Measurements from ENCODE around the gene PBX1.

PBX1 gene

DNA sequence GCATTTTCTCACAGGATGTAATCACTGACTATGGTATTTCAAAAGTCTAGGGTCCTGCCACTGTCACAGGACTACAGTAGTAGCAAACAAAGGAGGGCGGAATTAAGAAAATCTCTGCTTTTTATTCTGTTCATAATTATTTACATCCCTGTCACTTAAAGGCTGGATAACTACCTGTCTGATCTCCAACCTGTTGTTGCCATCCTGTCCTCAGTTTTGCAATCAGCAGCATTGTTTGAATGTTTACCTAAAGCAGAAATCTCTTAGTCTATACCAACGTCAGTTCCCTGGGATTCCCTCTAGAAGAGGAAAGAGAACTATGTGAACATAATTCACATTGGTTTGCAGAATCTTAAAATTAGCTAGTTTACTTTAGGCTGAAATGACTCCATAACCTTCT lies 218.5 kb downstream of the PBX1 start:
- Histone ChIP-seq H3K4me3 (ENCODE audit: low read depth, low read length) (no peak overlapping the region), H3K9me3 (ENCODE audit: control insufficient read depth, insufficient read depth, low read depth, low read length) (no peaks in the 10 kb centered on the region), H3K36me3 (ENCODE audit: control insufficient read depth in 2 of 2, insufficient read depth in 1 of 2, low read length in 2 of 2) (no peaks in the 10 kb centered on the region), H3K4me1 (ENCODE audit: control insufficient read depth, insufficient read depth, low read length) (peaks cover 10% of the 10 kb centered on the region), H3K27ac (ENCODE audit: extremely low read depth, low read depth, low read length) (no peak overlapping the region)
- ChIA-PET POLR2A (no interaction called here), CTCF (interaction anchor here (1.1 kb wide), 1 partner anchor 10 kb away, joined by 8 read pairs; no protein-coding TSS in a partner anchor)
- peak; percentile 90 for TF ChIP-seq SCRT2 (tag by site-specific recombination; IDR thresholded peaks at IDR 0.05)
- no peak for TF ChIP-seq ZSCAN16 (tag by site-specific recombination; IDR thresholded peaks at IDR 0.05)
- 0 out of 2 replicates have a peak, but pooled peaks have one; percentile 26 for TF ChIP-seq SCRT1 (tag by site-specific recombination; IDR thresholded peaks at IDR 0.05; ENCODE audit: borderline replicate concordance)

DNA sequence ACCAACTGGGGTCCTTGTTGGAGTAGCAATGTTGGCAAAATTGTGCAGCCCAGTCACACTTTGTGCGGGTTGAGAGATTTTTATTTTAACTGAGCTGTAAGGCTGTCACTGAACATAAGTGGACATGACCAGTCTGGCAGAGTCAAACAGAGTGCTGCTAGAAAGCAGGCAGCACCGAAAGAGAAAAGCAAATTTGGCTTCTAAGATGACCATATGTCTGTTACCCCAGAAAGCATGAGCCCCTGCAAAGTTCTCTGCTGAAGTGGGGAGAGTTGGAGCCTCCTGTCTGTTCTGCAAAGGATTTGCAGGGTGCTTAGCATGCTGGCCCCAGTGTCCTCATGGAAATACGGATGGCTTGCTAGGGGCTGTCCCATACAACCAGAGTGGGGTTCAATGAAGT lies 220.4 kb downstream of the PBX1 start:
- Histone ChIP-seq H3K4me3 (ENCODE audit: low read depth, low read length) (no peak overlapping the region), H3K4me1 (ENCODE audit: control insufficient read depth, insufficient read depth, low read length) (peaks cover 6% of the 10 kb centered on the region), H3K27ac (ENCODE audit: extremely low read depth, low read depth, low read length) (no peak overlapping the region), H3K9me3 (ENCODE audit: control insufficient read depth, insufficient read depth, low read depth, low read length) (no peaks in the 10 kb centered on the region), H3K36me3 (ENCODE audit: control insufficient read depth in 2 of 2, insufficient read depth in 1 of 2, low read length in 2 of 2) (no peaks in the 10 kb centered on the region)
- CTCF ChIA-PET = no interaction called here
- POLR2A ChIA-PET = no interaction called here
- TF ChIP-seq, protein P1, sequence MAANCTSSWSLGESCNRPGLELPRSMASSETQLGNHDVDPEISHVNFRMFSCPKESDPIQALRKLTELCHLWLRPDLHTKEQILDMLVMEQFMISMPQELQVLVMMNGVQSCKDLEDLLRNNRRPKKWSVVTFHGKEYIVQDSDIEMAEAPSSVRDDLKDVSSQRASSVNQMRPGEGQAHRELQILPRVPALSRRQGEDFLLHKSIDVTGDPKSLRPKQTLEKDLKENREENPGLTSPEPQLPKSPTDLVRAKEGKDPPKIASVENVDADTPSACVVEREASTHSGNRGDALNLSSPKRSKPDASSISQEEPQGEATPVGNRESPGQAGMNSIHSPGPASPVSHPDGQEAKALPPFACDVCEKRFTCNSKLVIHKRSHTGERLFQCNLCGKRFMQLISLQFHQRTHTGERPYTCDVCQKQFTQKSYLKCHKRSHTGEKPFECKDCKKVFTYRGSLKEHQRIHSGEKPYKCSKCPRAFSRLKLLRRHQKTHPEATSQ (tag by site-specific recombination; IDR thresholded peaks at IDR 0.05) = no peak
- TF ChIP-seq ZNF138 (tag by site-specific recombination; IDR thresholded peaks at IDR 0.05; ENCODE audit: borderline replicate concordance) = no peak

DNA sequence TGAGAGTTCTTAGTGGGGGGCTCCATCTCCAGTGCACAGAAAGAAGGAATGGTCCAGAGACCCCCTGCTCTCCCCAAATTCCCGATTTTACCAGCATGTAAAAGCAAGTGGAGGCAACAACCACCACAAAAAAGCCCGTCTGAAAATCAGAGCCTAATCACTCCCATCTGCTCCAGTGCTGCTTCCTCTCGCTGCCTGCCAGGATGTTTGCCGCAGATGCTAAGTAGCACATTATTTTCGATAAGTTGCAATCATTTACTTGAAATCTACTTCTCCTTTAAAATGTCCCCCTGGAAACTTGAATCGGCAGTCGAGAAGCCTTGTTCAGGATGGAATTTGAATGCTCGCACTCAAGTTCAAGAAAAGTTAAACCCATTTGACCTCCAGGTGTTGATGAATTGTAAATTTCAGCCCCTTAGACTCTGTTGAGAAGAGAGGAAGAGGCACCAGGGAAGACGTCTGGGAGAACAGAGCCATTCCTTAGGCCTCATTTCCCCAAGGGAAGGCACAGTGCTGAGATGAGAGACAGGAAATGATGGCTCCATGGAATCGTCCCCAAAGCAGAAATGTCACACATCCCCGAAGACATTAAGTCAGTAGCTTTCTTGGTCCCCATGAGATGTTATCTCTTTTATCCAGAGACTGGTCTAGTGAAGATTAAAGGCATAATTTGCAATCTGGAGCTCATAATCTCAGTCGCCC lies 221.3 kb downstream of the PBX1 start:
- H3K9me3 ChIP-seq (ENCODE audit: control insufficient read depth, insufficient read depth, low read depth, low read length) = no peaks in the 10 kb centered on the region
- H3K4me3 ChIP-seq (ENCODE audit: low read depth, low read length) = no peak overlapping the region
- CTCF ChIA-PET = no interaction called here
- POLR2A ChIA-PET = no interaction called here
- H3K27ac ChIP-seq (ENCODE audit: extremely low read depth, low read depth, low read length) = no peak overlapping the region
- H3K4me1 ChIP-seq (ENCODE audit: control insufficient read depth, insufficient read depth, low read length) = 0 out of 2 replicates have a peak, but pooled peaks cover 2% of the 10 kb centered on the region
- TF ChIP-seq IKZF3 (tag by site-specific recombination; IDR thresholded peaks at IDR 0.05) (no peak), ZNF248 (tag by site-specific recombination; IDR thresholded peaks at IDR 0.05) (no peak), ZNF791 (tag by site-specific recombination; IDR thresholded peaks at IDR 0.05) (no peak), ZNF555 (tag by site-specific recombination; conservative IDR thresholded peaks at IDR 0.05) (no peak), GLI2 (tag by site-specific recombination; IDR thresholded peaks at IDR 0.05; ENCODE audit: borderline replicate concordance, low read depth) (no peak), ZNF792 (tag by site-specific recombination; IDR thresholded peaks at IDR 0.05) (no peak), REPIN1 (tag by site-specific recombination; IDR thresholded peaks at IDR 0.05; ENCODE audit: low read depth) (no peak), WT1 (tag by site-specific recombination; IDR thresholded peaks at IDR 0.05) (no peak), ZXDB (tag by site-specific recombination; IDR thresholded peaks at IDR 0.05) (no peak), ZNF416 (tag by site-specific recombination; IDR thresholded peaks at IDR 0.05) (no peak)
- TF ChIP-seq, protein P2, sequence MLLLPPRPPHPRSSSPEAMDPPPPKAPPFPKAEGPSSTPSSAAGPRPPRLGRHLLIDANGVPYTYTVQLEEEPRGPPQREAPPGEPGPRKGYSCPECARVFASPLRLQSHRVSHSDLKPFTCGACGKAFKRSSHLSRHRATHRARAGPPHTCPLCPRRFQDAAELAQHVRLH (tag by site-specific recombination; IDR thresholded peaks at IDR 0.05) = no peak
- TF ChIP-seq, protein P1 (tag by site-specific recombination; IDR thresholded peaks at IDR 0.05) = no peak
- TF ChIP-seq, protein P3, sequence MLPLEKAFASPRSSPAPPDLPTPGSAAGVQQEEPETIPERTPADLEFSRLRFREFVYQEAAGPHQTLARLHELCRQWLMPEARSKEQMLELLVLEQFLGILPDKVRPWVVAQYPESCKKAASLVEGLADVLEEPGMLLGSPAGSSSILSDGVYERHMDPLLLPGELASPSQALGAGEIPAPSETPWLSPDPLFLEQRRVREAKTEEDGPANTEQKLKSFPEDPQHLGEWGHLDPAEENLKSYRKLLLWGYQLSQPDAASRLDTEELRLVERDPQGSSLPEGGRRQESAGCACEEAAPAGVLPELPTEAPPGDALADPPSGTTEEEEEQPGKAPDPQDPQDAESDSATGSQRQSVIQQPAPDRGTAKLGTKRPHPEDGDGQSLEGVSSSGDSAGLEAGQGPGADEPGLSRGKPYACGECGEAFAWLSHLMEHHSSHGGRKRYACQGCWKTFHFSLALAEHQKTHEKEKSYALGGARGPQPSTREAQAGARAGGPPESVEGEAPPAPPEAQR (tag by site-specific recombination; IDR thresholded peaks at IDR 0.05) = no peak
- TF ChIP-seq, protein P4, sequence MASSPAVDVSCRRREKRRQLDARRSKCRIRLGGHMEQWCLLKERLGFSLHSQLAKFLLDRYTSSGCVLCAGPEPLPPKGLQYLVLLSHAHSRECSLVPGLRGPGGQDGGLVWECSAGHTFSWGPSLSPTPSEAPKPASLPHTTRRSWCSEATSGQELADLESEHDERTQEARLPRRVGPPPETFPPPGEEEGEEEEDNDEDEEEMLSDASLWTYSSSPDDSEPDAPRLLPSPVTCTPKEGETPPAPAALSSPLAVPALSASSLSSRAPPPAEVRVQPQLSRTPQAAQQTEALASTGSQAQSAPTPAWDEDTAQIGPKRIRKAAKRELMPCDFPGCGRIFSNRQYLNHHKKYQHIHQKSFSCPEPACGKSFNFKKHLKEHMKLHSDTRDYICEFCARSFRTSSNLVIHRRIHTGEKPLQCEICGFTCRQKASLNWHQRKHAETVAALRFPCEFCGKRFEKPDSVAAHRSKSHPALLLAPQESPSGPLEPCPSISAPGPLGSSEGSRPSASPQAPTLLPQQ (tag by site-specific recombination; IDR thresholded peaks at IDR 0.05) = no peak
- H3K36me3 ChIP-seq (ENCODE audit: control insufficient read depth in 2 of 2, insufficient read depth in 1 of 2, low read length in 2 of 2) = no peaks in the 10 kb centered on the region
